HG02759 (cell line): ENCODE results near the gene UNC79.
"Not testable (repeated sequence)": the region's sequence is repeated elsewhere in the genome, so short reads cannot be mapped to it uniquely, and the experiment has no call there.

Source experiments
- ATAC-seq: cut with Tn5 transposase; IDR thresholded peaks from one replicate; pipeline ENCODE4 v1.9.1; 2021; ENCODE audit warnings: mild to moderate bottlenecking, moderate library complexity; ENCODE audit not compliant: unreplicated experiment

Gene UNC79

GRCh38 chr14:93430315-93431035, at the start of gene UNC79:
UNC79 (plus strand) TSS chr14:93430939; CDS start chr14:93431030, 91 bp downstream.
- ATAC-seq: no peak

GRCh38 chr14:93381644-93382043, 49.1 kb upstream of the UNC79 start:
- ATAC-seq: no peak

- ATAC-seq: not testable (repeated sequence)
These were observed 46.5 kb upstream of the UNC79 start for GRCh38 chr14:93384256-93384655.

GRCh38 chr14:93395231-93395630, 35.5 kb upstream of the UNC79 start:
- ATAC-seq: no peak

GRCh38 chr14:93396456-93396855, 34.3 kb upstream of the UNC79 start:
- ATAC-seq: no peak

GRCh38 chr14:93398491-93398890, 32.2 kb upstream of the UNC79 start:
- no peak for ATAC-seq

- ATAC-seq: no peak
These were observed 27.8 kb upstream of the UNC79 start for GRCh38 chr14:93402951-93403350.

- no peak for ATAC-seq
These were observed 20.7 kb upstream of the UNC79 start for GRCh38 chr14:93410021-93410420.

- no peak for ATAC-seq
These were observed 19.8 kb upstream of the UNC79 start for GRCh38 chr14:93410893-93411292.

GRCh38 chr14:93425136-93425535, 5.6 kb upstream of the UNC79 start:
- not testable (repeated sequence) for ATAC-seq

GRCh38 chr14:93426750-93427149, 4.0 kb upstream of the UNC79 start:
- no peak for ATAC-seq

- no peak for ATAC-seq
These were observed 414 bp downstream of the UNC79 start for GRCh38 chr14:93431036-93431670.

- ATAC-seq: no peak
These were observed 23.5 kb downstream of the UNC79 start for GRCh38 chr14:93454224-93454623.

GRCh38 chr14:93456356-93456755, 25.6 kb downstream of the UNC79 start:
- no peak for ATAC-seq

GRCh38 chr14:93458234-93458633, 27.5 kb downstream of the UNC79 start:
- no peak for ATAC-seq

GRCh38 chr14:93462479-93462878, 31.7 kb downstream of the UNC79 start:
- no peak for ATAC-seq

- ATAC-seq: no peak
These were observed 33.5 kb downstream of the UNC79 start for GRCh38 chr14:93464271-93464670.

- ATAC-seq: no peak
These were observed 44.7 kb downstream of the UNC79 start for GRCh38 chr14:93475471-93475870.

GRCh38 chr14:93476305-93476704, 45.6 kb downstream of the UNC79 start:
- no peak for ATAC-seq

GRCh38 chr14:93479074-93479473, 48.3 kb downstream of the UNC79 start:
- not testable (repeated sequence) for ATAC-seq

- no peak for ATAC-seq
These were observed 50.1 kb downstream of the UNC79 start for GRCh38 chr14:93480867-93481266.

GRCh38 chr14:93481758-93482157, 51.0 kb downstream of the UNC79 start:
- ATAC-seq: no peak

GRCh38 chr14:93490001-93490400, 59.3 kb downstream of the UNC79 start:
- no peak for ATAC-seq
